ENCODE measurements around the gene MIA2.

- no peak for TF ChIP-seq CTCF (IDR thresholded peaks at IDR 0.05)
- no peak for TF ChIP-seq EZH2 (IDR thresholded peaks at IDR 0.05; ENCODE audit: borderline replicate concordance, insufficient read depth, low read depth, low read length, poor library complexity, severe bottlenecking)
These were observed 105.3 kb downstream of the MIA2 start for GRCh38 chr14:39339003-39339402.
